Measurements from ENCODE around the gene BRSK1.

The BRSK1 gene

GRCh38 chr19:55329791-55330190 lies 46.0 kb downstream of the BRSK1 start:
- peak; percentile 58 for DNase-seq (ENCODE audit: low spot score)

GRCh38 chr19:55333870-55334269 lies 50.1 kb downstream of the BRSK1 start:
- no peak for DNase-seq (ENCODE audit: low spot score)

DNA sequence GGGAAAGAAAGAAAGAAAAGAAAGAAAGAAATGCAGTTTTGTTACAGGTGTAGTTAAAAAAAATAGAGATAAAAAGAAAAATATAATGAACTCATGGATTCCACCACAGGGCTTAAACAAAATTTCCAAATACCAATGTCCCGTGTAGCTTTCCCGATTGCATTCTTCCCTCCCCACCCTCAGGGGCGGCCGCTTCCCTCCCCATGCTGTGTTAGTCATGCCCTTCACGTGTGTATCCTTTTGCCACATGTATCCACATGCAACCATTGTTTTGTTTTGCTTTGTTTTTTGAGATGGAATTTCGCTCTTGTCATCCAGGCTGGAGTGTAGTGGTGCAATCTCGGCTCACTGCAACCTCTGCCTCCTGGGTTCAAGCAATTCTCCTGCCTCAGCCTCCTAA lies 52.3 kb downstream of the BRSK1 start:
- DNase-seq (ENCODE audit: low spot score), result peak; percentile 80

DNA sequence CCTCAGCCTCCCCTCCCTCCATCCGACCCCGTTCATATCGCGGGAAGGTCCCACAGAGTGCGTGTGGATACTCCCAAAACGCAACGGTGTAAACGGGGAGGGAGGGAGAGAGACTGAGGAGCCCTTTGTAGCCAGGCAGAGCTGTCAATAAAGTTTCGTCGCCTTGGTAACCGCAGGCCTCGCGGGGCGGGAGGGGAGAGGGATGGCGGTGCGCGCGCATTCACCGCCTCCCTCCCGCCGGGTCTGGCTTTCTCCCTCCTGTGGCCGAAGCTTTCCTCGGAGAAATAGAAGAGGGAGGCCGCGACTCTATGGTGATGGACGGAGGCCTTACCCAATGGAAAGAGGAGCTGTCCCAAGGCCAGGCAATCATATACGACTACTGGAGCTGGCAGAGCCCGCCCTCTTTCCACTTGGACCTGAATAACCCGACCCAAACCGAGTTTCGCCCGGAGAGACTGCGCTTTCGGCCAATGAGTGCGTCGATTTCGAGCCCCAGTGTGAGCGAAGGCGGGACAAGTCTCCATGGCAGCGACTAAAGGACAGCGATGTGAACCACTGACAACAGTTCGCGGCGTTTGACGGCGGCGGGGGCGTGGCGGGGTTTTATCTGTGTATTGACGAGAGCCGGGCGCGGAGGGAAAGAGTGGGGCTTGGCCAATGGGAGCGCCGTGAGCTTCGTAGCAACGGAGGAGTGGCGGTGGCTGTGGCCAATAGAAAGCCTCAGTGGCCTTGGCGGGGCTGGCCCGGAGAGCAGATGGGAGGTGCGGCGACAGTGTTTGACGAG lies 55.5 kb downstream of the BRSK1 start, which contains the start of gene KMT5C:
TSS of gene KMT5C (plus strand) at position 772 of the 784 bp plus-strand sequence. CDS start 2,061 bp downstream, outside the sequence.
- peak; percentile 99 for DNase-seq (ENCODE audit: low spot score)

DNA sequence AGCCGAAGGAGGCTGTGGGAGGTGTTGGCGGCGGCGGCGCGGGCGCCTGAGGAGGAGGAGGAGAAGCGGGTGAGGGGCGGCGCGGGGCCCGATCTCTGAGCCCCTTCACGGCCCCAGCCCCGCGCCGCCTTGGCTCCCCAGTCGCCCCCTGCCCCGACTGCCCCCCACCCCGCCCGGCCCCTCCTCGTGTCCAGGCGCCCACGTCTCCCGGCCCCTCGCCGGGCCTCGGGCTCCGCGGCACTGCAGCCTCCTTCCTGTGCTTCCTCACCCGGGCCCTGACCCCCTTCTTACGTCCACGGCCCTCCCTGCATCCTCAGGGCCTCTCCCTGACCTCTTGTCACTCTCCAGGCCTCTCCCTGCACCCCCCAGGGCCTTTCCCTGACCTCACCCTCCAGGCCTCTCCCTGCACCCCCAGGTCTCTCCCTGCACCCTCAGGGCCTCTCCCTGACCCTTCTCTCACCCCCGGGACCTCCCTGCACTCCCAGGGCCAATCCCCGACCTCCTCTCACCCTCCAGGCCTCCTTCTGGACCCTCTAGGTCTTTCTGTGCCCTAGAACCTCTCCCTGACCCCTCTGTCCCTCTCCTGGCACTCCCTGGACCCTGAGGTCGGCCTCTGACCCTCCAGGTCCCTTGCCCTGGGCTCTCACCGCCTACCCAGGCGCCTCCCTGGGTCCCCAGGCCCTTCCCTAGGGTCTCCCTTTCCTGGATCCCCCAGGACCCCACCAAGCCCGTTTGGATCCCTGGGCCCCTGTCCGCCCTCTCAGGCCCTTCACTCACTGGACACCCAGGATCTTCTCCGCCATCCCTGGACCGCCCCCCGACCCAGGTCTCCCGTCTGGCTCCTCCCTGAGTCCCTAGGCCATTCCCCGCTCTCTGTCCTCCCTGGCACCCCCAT lies 56.3 kb downstream of the BRSK1 start:
- DNase-seq (ENCODE audit: low spot score), result no peak

GRCh38 chr19:55340784-55341147 lies 57.0 kb downstream of the BRSK1 start:
- no peak for DNase-seq (ENCODE audit: low spot score)

GRCh38 chr19:55341171-55341588 lies 57.4 kb downstream of the BRSK1 start:
- peak; percentile 93 for DNase-seq (ENCODE audit: low spot score)

- no peak for DNase-seq (ENCODE audit: low spot score)
Observed at GRCh38 chr19:55341595-55342531, 58.1 kb downstream of the BRSK1 start.

DNA sequence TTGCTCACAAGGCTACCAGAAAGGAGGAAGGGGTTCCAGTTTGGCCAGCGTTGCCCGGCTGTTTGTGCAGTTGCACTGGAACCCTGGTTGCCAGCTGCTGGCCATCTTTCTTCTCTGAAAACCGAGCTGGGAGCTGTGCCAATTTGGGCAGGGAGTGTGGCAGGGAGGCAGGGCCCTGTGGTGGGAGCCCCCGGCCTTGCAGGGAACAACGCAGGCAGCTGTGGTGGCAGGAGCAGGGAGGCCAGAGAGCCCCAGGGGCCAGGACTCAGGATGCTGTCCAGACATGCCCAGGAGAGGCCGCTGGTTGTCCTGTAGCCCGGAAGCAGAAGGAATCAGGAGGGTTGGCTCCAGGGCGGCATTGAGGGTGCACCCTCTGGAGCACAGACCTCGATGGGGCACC lies 60.6 kb downstream of the BRSK1 start:
- no peak for DNase-seq (ENCODE audit: low spot score)

GRCh38 chr19:55345101-55345817 lies 61.5 kb downstream of the BRSK1 start:
- no peak for DNase-seq (ENCODE audit: low spot score)

DNA sequence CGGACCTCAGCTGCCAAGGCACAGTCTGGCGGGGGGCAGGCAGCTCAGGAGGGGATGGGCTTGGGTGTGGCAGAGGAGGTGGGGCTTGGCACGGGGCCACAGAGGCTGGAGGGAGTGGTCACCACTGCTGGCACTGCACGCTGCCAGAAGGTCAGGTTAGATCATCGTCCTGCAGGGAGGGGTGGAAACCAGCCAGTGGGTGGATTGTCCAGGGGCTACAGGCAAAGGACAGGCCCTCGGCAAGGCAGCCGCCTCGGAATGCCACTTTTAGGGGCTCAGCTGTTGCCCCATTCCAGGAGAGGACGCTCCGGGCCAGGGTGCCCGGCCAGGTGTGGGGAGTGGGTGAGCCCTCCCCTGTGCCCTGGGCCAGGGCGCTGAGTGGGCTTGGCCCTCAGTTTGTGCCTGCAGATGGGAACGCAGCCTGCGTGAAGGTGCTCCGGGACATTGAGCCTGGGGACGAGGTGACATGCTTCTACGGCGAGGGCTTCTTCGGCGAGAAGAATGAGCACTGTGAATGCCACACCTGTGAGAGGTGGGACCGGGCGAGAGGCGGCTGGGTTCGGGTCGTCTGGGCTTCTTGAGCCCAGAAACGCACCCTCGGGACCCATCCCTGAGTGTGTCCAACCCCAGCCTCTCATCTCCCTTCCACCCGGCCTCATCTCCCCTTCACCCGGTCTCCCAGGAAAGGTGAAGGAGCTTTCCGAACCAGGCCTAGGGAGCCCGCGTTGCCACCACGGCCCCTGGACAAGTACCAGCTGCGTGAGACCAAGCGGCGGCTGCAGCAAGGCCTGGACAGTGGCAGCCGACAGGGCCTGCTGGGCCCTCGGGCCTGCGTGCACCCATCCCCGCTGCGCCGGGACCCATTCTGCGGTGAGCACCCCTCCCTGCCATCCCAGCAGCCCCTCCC lies 62.3 kb downstream of the BRSK1 start:
- DNase-seq (ENCODE audit: low spot score), result peak; percentile 65

DNA sequence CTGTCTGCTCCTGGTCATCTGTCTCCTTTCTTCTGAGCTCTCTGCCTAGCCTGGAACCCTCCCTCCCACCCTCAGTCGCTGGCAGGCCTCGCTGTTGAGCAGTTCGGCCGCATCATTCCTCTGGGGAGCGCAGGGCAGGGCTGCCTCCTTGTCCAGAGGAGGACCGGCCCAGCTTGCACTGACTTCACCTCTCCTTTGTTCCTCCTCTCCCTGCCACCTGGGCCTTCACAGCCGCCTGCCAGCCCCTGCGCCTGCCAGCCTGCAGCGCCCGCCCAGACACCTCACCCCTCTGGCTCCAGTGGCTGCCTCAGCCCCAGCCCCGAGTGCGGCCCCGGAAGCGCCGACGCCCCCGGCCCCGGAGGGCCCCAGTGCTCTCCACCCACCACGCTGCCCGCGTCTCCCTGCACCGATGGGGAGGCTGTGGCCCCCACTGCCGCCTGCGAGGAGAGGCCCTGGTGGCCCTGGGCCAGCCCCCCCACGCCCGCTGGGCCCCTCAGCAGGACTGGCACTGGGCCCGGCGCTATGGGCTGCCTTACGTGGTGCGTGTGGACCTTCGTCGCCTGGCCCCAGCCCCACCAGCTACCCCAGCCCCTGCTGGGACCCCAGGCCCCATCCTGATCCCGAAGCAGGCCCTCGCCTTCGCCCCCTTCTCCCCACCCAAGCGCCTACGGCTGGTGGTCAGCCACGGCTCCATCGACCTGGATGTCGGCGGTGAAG lies 63.1 kb downstream of the BRSK1 start:
- no peak for DNase-seq (ENCODE audit: low spot score)

- no peak for DNase-seq (ENCODE audit: low spot score)
Observed at GRCh38 chr19:55347442-55348009, 63.7 kb downstream of the BRSK1 start.

DNA sequence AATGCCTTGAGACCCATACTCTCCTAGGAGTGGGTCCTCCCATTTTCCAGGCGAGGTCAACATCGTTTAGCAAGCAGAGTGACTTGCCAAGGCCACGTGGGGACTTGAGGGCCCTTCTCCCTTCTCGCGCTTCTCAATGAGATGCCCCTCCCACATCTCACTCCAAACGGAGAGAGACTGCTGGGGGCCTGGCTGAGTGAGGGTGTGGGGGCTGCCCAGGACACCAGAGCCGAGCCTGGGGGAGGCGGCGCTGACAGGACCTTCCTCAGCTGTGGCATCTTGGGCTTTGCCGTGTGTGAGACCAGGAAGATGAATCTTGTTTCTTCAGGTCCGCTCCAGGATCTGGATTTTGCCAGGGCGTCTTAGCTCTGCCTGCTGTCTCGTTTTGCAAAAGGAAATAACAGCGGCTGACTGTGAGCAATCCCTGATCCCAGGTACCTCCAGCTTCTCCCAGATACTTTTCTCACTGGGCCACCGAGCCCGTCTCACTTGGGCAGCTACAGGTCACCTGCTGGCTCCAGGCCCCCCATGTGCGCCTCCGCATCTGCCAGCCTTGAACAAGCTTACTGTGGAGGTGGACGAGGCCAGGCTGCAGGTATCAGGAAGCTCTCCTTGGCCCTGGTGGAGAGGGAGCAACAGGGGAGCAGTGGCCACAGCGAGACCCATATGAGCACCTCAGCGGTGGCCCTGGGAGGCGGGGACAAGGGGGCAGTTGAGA lies 64.7 kb downstream of the BRSK1 start:
- no peak for DNase-seq (ENCODE audit: low spot score)

GRCh38 chr19:55350620-55351315 lies 67.0 kb downstream of the BRSK1 start:
- DNase-seq (ENCODE audit: low spot score), result no peak

- DNase-seq (ENCODE audit: low spot score), result no peak
Observed at GRCh38 chr19:55352040-55352439, 68.2 kb downstream of the BRSK1 start.

GRCh38 chr19:55352549-55353145 lies 68.8 kb downstream of the BRSK1 start:
- no peak for DNase-seq (ENCODE audit: low spot score)

All from AG20443 (cell line).